A172 (cell line): ENCODE data around the gene NDUFAF7. TPM values are rescaled to one million over a fixed set of nuclear protein-coding genes. Genes with fewer than 3 reads are reported as not detected.
"Not testable (repeated sequence)": the region's sequence is repeated elsewhere in the genome, so short reads cannot be mapped to it uniquely, and the experiment has no call there.

ENCODE experiments used
- DNase-seq: peaks from one replicate; pipeline ENCODE4 v3.0.0-alpha.2; 2015; ENCODE audit warnings: low spot score
- total RNA-seq: library from RNA; depleted of rRNA; stranded (reverse); fragments of >200 nt; shearing (Covaris generic); gene quantifications from 2 replicates; pipeline ENCODE4 v1.2.3, GENCODE V29; 2014

Gene NDUFAF7
- total RNA-seq, 1 experiment from 2014 or later, result 12.0 TPM

- DNase-seq, result no peak
Observed at GRCh38 chr2:37211939-37212338, 19.5 kb upstream of the NDUFAF7 start.

- DNase-seq, result peak; percentile 9
Observed at GRCh38 chr2:37215250-37215649, 16.2 kb upstream of the NDUFAF7 start.

- no peak for DNase-seq
Observed at GRCh38 chr2:37219046-37219445, 12.4 kb upstream of the NDUFAF7 start.

- DNase-seq, result no peak
Observed at GRCh38 chr2:37223131-37223530, 8.3 kb upstream of the NDUFAF7 start.

GRCh38 chr2:37224063-37224462 lies 7.4 kb upstream of the NDUFAF7 start:
- no peak for DNase-seq

- DNase-seq, result not testable (repeated sequence)
Observed at GRCh38 chr2:37225129-37225528, 6.3 kb upstream of the NDUFAF7 start.

GRCh38 chr2:37226863-37227262 lies 4.6 kb upstream of the NDUFAF7 start:
- no peak for DNase-seq

- DNase-seq, result no peak
Observed at GRCh38 chr2:37228788-37229187, 2.7 kb upstream of the NDUFAF7 start.

GRCh38 chr2:37230581-37230980 lies 877 bp upstream of the NDUFAF7 start:
- peak; percentile 29 for DNase-seq

GRCh38 chr2:37232131-37232933 lies 874 bp downstream of the NDUFAF7 start:
- DNase-seq, result peak; percentile 46

- no peak for DNase-seq
Observed at GRCh38 chr2:37243435-37243834, 12.0 kb downstream of the NDUFAF7 start.

- no peak for DNase-seq
Observed at GRCh38 chr2:37244017-37244416, 12.6 kb downstream of the NDUFAF7 start.

GRCh38 chr2:37244755-37245154 lies 13.3 kb downstream of the NDUFAF7 start:
- no peak for DNase-seq

GRCh38 chr2:37246205-37246604 lies 14.7 kb downstream of the NDUFAF7 start:
- no peak for DNase-seq

GRCh38 chr2:37250869-37251740 lies 19.6 kb downstream of the NDUFAF7 start:
- DNase-seq, result no peak

GRCh38 chr2:37262522-37262921 lies 31.1 kb downstream of the NDUFAF7 start:
- no peak for DNase-seq

- no peak for DNase-seq
Observed at GRCh38 chr2:37263839-37264238, 32.4 kb downstream of the NDUFAF7 start.

- no peak for DNase-seq
Observed at GRCh38 chr2:37267685-37268084, 36.2 kb downstream of the NDUFAF7 start.

- DNase-seq, result no peak
Observed at GRCh38 chr2:37268111-37268510, 36.7 kb downstream of the NDUFAF7 start.

GRCh38 chr2:37271376-37272067 lies 40.1 kb downstream of the NDUFAF7 start:
- DNase-seq, result no peak

- DNase-seq, result no peak
Observed at GRCh38 chr2:37274359-37274965, 43.0 kb downstream of the NDUFAF7 start.

GRCh38 chr2:37276291-37276690 lies 44.8 kb downstream of the NDUFAF7 start:
- no peak for DNase-seq
